GM18868 (cell line): ENCODE results near the gene STMP1.
"Not testable (repeated sequence)": the region's sequence is repeated elsewhere in the genome, so short reads cannot be mapped to it uniquely, and the experiment has no call there.

Experiments
- ATAC-seq: cut with Tn5 transposase; IDR thresholded peaks from one replicate; pipeline ENCODE4 v1.9.1; 2021; ENCODE audit warnings: mild to moderate bottlenecking, moderate library complexity; ENCODE audit not compliant: unreplicated experiment

Gene STMP1

DNA sequence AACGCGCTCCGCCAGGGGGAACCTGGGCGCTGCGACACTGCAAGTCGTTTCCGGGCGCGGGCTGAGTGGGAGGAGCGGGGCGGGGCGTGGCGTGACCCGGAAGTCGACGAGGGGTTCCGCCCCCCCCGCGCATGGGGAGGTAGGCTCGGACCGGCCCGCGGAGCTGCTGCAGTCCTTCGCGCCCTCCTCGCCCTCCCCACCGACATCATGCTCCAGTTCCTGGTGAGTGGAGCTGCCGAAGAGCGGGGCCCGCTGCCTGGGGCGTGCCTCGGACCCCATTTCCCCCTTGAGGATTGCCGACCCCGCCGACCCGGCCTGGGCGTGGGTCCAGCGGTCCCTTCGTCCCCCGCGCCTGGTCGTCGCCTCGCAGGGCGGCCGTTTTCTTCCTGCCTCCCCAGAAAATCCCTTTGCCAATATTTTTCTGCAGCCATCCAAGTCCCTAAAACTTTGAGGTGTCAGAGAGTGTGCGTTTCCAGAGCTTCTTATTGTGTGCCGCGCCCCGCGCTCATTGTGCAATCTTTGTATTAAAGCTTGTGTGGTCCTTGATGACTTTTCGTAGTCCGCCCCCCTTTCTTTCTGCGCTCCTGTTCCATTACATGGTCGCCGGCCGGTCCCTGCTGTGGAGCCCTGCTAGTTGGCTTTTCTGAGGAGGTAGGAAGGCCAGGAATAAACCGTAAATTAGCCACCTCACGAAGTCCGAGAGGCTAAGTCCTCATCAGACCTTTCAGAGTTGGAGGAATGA, at the start of gene STMP1:
Gene STMP1, plus strand, starts transcription at position 142 of the 742 bp plus-strand sequence.
- ATAC-seq, result peak; percentile 94

DNA sequence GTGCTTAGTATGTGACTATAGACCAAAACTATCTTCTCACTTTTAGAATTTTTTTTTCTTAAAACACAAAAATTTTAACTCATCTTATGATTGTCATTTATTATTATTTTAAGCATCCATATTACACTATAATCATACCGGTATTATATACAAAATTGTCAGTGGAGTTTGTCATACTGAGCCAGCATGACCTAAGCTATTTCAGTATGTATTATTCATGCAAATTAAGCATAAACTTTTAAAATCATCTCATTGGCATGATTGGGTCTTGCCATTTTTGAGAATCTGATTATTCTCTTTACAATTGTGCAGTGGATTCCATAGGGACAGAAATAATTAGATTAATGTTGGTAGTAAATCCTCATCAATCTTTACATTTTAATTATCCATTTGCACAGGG, 46.2 kb upstream of the STMP1 start:
- ATAC-seq, result no peak

DNA sequence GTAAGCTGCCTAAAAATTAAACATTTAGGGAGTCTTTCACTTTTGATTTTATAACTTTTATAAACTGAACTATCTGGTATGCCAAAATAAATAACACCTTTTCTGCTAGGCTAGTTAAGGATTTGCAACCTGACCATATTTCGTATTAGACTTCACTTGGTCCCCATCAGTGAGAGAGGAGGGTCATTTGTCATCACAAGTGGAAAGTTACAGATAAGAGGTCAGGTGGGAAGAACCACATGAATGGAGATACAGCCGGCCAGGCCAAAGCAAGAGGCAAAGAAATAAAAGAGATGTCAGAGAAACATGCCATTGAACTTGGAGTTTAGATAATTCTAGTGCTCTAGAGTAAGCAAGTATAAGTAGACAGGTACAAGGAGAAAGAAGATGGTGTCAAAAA, 44.5 kb upstream of the STMP1 start:
- ATAC-seq, result no peak

DNA sequence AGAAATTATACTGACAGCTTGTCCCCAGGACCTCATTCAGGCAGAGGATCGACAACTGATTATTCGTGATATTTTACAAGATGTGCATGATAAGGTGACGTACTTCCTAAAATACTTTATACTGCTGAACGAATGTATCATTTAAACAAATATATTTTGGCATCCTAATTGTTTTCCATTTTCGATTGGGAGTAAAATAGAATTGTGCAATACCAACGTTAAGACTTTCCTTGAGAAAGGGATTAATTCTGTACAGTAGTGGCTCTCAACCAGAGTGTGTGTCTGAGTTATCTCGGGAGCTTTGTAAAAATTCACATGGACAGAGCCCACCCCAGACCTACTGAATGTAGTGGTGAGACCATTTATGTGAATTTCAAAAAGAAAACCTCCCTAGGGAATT, 43.8 kb upstream of the STMP1 start:
- no peak for ATAC-seq

DNA sequence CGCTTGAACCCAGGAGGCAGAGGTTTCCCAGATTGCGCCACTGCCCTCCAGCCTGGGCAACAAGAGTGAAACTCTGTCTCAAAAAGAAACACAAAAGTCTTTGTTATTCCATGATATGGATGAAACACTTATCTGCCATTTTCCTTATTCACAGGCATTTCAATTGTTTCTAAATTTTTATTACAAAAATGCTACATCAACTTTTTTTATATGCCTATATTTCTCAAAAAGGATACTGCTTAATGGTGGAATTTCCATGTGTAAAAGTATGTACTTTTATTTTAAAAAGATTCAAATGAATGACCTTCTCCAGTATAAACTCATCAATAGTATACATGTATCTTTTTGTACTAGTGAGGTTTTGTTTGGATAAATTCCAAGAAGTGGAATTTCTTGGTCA, 41.9 kb upstream of the STMP1 start:
- no peak for ATAC-seq

DNA sequence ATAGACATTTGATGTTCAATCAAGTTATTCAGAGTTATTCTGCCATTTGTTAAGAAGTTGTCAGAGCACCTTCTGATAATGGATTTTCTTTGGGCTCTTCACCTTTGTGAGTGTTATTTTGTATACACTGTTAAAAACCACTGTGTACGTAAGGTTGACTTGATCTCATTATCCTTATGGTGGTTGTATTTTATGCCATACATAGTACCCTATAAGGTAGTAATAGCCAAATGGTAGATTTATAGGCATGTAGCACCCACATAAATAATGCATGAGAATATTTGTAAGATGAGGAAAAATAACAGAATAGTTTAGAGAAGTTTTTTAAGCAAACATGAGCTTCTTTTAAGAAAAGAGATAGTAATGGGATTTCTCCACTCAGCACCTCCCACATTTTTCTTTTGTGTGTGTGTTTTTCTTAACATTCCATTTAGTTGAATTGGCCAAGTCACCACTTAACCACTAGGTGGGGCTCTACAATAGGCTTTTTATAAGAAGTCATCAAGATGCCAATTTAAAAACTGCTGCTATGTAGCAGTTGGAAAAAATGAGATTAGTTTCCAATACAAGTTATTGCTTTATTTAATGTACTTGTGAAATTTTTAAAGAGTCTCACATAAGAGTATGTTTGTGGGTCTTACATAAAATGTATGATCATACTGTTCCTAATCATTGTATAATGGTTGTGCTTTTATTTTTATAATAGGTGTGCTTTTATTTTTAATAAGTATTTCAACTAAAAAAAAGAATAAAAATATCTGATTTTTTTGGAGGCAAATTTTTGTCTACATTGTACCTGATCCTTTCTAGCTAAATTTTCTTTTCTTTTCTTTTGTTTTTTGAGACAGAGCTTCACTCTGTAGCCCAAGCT, 41.1 kb upstream of the STMP1 start:
- ATAC-seq, result no peak

DNA sequence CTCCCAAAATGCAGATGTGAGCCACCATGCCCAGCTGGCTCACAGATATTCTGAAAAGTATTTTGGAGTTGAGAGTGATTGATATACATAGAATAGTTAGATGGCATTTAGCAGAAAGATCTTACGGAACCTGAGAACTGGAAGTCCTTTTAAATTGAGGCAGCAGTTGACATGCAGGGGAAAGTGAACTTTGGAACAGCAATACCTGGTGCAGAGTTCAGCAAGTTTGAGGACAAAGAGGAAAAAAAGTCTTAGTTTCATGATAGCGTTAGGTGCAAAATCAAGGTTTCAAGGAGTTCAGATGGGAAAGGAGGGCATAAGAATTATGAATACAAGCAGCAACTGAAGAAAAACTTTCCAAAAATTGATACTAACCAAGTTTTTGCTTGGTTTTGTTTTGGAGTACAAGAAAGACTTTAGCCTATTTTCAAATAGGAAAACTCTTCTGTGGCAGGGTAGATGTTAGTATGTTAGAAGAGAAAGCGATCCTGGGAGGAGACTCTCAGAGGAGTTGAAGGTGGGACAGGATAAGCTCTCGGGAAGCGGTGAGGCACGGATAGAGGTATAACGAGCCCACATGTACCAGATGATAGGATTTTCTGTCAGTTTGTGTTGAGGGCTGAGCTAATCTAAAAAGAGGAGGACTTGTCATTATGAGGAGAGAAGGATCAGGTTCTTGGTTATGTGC, 28.0 kb upstream of the STMP1 start:
- ATAC-seq, result no peak

DNA sequence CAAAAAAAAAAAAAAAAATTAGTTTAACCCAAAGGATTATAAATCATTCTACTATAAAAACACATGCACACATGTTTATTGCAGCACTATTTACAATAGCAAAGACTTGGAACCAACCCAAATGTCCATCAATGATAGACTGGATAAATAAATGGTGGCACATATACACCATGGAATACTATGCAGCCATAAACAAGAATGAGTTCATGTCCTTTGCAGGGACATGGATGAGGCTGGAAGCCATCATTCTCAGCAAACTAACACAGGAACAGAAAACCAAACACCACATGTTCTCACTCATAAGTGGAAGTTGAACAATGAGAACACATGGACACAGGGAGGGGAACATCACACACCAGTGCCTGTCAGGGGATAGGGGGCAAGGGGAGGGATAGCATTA, 22.6 kb upstream of the STMP1 start:
- ATAC-seq, result not testable (repeated sequence)

DNA sequence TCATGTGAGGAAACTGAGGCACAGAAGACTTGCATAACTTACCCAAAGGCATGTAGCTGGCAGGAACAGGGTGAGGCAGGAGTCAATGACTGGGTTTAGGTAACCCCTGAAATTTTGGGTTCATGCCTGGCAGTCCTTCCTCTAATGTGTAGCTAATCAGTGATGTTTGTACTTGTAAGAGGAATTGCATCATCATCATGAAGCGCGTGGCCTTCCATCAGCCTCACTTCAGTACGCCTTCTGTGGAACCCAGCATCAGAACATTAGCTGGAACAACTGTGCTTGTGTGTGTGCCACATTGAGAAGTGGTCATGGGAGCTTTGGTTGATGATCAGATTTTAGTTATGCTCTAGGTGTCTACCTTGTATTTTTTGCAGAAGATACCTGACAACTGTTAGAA, 18.2 kb upstream of the STMP1 start:
- ATAC-seq, result no peak

DNA sequence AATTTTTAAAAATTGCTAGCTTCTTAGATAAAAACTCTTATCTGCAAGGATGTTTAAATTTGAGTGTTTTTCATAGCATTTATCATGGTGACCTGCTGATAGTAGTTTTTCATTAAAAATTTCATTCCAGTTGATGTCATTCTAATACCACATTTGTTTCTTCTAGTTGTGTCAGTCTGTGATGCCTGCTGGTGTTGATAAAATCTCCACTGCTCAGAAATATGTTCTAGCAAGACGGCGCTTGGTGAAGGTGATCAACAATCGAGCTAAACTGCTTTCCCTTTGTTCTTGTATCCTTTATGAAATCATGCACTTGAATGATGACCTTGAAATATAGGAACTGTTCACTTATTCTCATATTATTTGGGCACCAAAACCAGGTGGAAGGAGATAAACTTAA, 17.6 kb upstream of the STMP1 start:
- ATAC-seq, result no peak

DNA sequence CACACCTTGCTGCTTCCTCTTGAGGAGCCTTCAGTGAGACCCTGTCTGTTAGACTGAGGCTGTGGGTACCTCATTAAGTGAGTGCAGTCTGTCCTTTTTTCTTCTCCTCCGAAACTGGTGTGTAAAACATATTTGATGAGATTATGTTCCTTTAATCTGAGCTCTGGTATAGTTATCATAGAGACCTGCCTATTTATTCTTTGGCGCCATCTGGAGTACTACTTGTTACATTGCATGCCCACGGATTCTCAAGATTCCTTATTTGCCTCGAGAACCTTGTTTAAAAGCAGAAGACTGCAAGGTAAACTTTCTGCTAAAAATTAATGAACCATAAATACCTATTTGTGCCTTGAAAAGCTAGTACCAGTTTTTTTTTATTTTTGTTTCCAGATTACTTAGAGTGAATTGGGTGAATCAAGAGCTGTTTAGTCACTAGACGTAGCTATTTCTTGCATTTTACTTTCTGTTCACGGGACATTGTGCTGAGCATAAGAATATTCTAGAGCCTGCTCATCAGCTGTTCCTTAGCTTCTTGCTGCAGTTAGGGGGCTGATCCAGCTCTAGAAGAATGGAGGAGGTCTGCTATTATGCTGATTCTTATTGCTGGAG, 16.9 kb upstream of the STMP1 start:
- ATAC-seq, result peak; percentile 67

DNA sequence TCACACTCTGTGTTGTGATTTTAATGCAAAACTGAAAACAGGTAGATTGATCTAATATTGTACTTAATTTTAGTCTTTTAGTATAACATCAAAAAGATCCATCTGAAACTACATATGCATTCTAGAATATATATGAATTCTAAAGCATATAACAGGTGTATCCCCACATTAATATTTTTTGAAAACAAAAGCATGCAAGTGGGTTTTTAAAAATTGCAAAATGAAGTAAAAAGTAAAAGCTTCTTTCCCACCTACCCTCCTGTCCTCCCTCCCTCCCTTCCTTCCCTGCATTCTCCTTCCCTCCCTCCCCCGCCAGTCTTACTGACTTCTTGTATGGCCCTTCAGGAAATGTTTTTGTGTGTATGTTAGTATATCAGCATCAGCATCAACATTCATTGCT, 14.6 kb upstream of the STMP1 start:
- ATAC-seq, result no peak

DNA sequence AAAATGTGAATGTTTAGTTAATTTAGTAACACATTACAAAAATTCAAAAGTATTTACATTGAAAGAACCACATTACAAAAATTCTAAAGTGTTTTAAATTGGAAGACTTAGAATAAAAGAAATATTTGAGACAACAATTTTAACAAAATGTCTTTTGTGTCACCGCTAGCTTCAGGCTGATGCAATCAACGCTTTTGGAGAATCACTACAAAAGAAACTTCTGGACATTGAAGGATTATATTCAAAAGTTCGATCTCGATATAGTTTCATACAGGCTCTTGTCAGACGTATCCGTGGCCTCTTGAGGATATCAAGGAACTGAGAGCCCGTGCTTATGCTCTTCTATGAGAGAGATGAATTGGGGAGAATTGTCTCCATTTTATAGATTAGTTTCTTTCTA, 14.1 kb upstream of the STMP1 start:
- ATAC-seq, result no peak

DNA sequence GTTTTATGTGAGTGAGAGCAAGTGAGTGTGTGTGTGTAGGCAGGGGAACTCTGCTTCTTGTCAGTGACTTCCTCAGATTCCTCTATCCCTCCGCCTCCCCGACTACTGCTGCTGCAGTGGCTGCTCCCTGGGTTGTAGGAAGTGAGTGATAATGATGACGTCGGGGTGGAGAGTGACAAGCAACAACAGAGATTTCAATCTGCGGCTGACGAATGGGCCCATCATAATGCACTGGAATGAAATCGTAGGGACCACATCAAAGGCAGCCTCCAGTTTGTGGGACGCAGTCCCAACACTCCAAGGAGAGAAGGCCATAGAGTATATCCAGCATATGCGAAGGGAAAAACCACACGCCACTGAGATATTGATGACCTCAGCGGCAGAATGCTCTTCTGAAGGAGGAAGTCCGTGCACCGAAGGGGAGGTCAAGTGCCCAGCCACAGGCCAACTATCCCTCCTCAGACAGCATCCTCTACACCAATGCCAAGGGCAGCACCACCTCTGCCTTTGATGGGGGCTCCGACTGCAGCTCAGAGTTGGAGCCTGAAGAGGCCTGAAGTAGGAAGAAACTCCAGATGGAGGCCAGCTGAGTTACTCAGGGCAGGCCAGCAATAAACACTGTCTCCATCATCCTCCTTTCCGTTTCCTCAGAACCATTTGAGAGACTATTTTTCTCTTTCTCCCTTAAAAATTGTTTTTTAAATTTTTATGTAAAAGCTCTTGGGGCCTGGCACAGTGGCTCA, 11.3 kb upstream of the STMP1 start:
- ATAC-seq, result no peak

DNA sequence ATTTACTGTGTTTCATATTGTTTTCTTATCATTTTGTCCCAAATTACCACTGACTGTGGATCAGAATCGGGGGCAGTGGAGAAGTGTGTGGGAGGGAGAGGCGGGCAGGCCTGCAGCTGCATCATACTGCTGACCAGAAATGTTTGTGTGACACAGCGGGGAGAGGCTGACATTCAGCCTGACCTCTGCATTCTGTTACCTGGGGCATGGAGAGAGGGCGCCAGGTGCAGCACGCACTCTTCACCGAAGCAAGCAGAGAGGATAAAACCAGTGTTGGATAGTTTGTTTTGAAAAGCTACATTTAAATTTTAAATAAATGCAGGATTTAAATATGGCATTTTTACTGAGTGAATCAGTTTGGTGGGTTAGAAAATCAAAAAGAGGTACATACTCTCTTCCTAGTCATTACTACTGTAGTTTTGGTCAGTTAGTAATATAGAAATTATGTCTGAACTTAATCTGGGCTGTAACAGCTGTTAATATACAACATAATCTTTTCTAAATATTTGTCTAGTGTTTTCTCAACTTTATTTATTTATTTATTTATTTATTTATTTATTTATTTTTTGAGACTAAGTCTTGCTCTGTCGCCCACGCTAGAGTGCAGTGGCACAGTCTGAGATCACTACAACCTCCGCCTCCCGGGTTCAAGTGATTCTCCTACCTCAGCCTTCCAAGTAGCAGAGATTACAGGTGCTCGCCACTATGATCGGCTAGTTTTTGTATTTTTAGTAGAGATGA, 8.8 kb upstream of the STMP1 start:
- no peak for ATAC-seq

DNA sequence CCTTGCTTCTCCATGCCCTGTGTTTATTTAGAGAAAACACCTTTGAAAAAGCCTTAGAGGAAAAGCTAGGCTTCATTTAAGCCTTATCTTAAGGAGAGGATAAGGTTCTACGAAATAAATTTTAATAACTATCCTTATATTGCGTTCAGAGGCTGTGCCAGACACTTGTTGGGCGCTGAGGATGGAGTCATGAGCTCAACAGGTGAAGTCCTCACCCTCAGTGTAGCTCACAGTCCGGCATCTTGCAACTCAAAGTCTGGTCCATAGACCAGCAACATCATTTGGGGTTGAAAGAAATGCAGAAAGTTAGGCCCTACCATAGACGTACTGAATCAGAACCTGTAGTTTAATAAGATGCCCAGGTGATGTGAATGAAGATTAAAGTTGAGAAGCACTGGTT, 3.8 kb upstream of the STMP1 start:
- no peak for ATAC-seq

DNA sequence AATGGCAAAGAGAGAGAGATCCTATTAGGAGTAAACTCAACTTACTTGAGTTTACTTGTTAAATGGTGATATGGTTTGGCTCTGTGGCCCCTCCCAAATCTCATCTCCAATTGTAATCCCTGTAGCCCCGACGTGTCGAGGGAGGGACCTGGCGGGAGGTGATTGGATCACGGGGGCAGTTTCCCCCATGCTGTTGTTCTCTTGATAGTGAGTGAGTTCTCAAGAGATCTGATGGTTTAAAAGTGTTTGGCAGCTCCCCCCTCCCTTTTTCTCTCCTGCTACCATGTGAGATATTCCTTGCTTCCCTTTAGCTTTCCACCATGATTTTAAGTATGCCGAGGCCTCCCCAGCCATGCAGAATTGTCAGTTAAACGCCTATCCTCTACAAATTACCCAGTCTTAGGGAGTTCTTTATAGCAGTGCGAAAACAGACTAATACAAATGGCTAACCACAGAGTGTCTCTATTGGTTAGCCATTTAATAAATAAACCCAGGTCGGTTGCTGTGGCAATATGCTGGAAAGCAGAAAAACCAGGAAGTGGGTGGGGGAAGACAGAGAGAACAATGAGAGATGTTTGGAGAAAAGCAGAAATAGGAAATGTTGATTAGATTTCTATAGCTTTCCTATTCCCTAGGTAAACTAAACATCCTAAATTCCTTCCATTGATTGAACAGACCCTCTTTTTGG, 3.0 kb upstream of the STMP1 start:
- no peak for ATAC-seq

DNA sequence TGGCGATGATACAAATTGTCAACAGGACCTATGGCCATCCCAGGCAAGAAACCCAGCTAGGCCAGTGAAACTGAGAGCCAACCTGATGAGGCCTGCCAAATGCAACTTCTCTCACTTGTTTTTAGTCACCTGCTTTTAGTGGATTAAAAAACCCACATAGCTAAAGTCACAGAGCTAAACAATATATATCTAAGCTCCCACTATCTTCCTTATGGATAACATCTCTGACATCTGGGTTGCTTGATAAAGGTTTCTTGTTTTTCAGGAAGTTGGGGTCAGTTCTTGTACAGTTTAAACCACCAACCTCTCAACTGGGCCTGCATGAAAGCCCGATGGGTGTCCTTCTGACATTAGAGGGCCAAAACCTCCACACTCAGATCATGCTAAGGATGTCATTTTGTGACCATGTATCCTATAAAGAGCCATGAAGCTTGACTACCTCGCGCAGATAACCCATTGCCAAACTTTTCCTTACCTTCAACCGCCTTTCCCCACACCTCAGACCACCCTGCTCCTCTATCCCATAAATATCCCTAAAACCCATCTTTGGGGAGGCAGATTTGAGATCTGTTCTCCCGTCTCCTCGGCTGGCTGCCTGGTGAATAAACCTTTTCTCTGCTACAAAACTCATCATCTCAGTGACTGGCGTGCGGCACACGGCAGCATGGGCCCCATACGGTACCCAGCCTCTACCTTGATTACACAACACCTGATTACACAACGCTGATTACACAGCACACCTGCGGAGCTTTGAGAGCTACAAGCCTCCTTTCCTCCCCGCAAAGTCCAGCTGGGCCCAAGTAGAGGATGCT, 797 bp upstream of the STMP1 start:
- ATAC-seq, result peak; percentile 2

DNA sequence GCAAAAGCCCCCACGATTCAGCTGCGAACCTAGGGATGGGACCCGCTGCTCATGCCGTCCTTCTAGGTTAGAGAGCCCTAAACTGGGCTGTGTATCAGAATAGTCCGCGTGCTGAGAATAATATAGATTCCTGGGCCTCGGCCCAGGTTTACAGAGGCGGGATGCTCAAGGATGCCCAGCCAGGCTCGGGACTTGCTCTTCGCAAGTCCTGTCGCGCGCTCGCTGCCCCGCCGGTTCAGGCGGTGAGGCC, 266 bp upstream of the STMP1 start:
- no peak for ATAC-seq
